GM12878 (cell line): Measurements from ENCODE around the gene SMAD2. TPM values are rescaled to one million over a fixed set of nuclear protein-coding genes. Genes with fewer than 3 reads are reported as not detected.

Source experiments
- ATAC-seq: fragments of 200-7000 bp; cut with Tn5 transposase; 3 replicates; pipeline ENCODE4 v1.9.1; 2020; ENCODE audit warnings: mild to moderate bottlenecking, moderate library complexity
- BruUV-seq: library from RNA; stranded (reverse); fragments of 400-500 nt; replicated peaks from 2 replicates; lab custom pipeline; 2021; lab: Mats Ljungman, UMichigan
- CTCF ChIA-PET: fragments of 300-600 bp; sonication (Branson Sonifier 250); formaldehyde crosslinking; extraction: SDS; loops from one replicate; lab custom pipeline; 2021; ENCODE audit warnings: inconsistent platforms; lab: Yijun Ruan, JAX
- POLR2A ChIA-PET: fragments of 350-600 bp; formaldehyde crosslinking; extraction: SDS; loops from one replicate; lab custom pipeline; 2021; ENCODE audit warnings: inconsistent platforms; lab: Charles Lee
- RAD21 ChIA-PET: fragments of 300-600 bp; sonication (Branson Sonifier 250); formaldehyde crosslinking; loops from one replicate; lab custom pipeline; 2023; ENCODE audit warnings: antibody characterized with exemption; ENCODE audit not compliant: unreplicated experiment; lab: Charles Lee
- SMC1A ChIA-PET: fragments of 300-600 bp; sonication (Branson Sonifier 250); formaldehyde crosslinking; loops from one replicate; lab custom pipeline; 2023; ENCODE audit not compliant: unreplicated experiment, uncharacterized antibody; lab: Charles Lee
- DNase-seq: peaks from one replicate; pipeline ENCODE4 v3.0.0-alpha.2; 2011; ENCODE audit warnings: low read depth, low spot score
- FAIRE-seq: peaks from 3 replicates; lab custom pipeline; 2011; peaks lifted over from hg19 to GRCh38; lab: Jason Lieb, UNC
- H2AFZ ChIP-seq: 2 replicates; pipeline ENCODE4 v1.6.0; 2011; ENCODE audit warnings: low read depth, low read length, control low read depth; ENCODE audit not compliant: control insufficient read depth
- H3K27ac ChIP-seq: 2 replicates; pipeline ENCODE4 v1.5.1; 2011; ENCODE audit warnings: control low read depth; ENCODE audit not compliant: control insufficient read depth, insufficient read depth
- H3K27me3 ChIP-seq, 2 experiments: replicated peaks in 1 of 2; 2 replicates each; pipeline versions ENCODE4 v1.6.0 to v1.6.1; 2011; ENCODE audit warnings: low read length in 1 of 2; ENCODE audit not compliant: control insufficient read depth in 2 of 2, insufficient read depth in 2 of 2
- H3K36me3 ChIP-seq, 2 experiments: 2 replicates each; pipeline ENCODE4 v1.5.1; 2011; ENCODE audit warnings: low read length in 1 of 2; ENCODE audit not compliant: control insufficient read depth in 2 of 2, insufficient read depth in 2 of 2
- H3K4me1 ChIP-seq: 2 replicates; pipeline ENCODE4 v1.6.1; 2011; ENCODE audit warnings: mild to moderate bottlenecking, low read length, moderate library complexity, mixed read lengths; ENCODE audit not compliant: control insufficient read depth, insufficient read depth
- H3K4me2 ChIP-seq: 2 replicates; pipeline ENCODE4 v1.6.0; 2011; ENCODE audit warnings: control low read depth; ENCODE audit not compliant: control insufficient read depth, insufficient read depth
- H3K4me3 ChIP-seq: fragments of 200-600 bp; sonication (generic); 2 replicates; pipeline ENCODE4 v1.5.1; 2016
- H3K79me2 ChIP-seq: 2 replicates; pipeline ENCODE4 v1.6.0; 2011; ENCODE audit warnings: low read length; ENCODE audit not compliant: control insufficient read depth, insufficient read depth
- H3K9ac ChIP-seq: 2 replicates; pipeline ENCODE4 v1.8.0; 2011; ENCODE audit warnings: low read length, control low read depth, mixed read lengths; ENCODE audit not compliant: control insufficient read depth, insufficient read depth
- H3K9me3 ChIP-seq: replicated peaks from 3 replicates; pipeline ENCODE4 v1.5.1; 2011; ENCODE audit warnings: mild to moderate bottlenecking, low read length; ENCODE audit not compliant: control insufficient read depth, insufficient read depth
- H4K20me1 ChIP-seq: 2 replicates; pipeline ENCODE4 v1.6.0; 2011; ENCODE audit not compliant: control insufficient read depth, insufficient read depth
- CBX5 ChIP-seq: sonication (generic); IDR thresholded peaks from 2 replicates; pipeline ENCODE4 v1.6.1; 2016; ENCODE audit warnings: low read depth, moderate library complexity, mild to moderate bottlenecking, inconsistent platforms
- EGR1 ChIP-seq, 2 experiments: IDR thresholded peaks; 1 replicate in 1 of 2; 2 replicates in 1 of 2; pipeline ENCODE4 v1.6.1; 2011 to 2012; ENCODE audit warnings: low read depth in 2 of 2, low read length in 2 of 2, borderline replicate concordance in 1 of 2, mild to moderate bottlenecking in 1 of 2, moderate library complexity in 1 of 2
- ESRRA ChIP-seq: IDR thresholded peaks from 2 replicates; pipeline ENCODE4 v1.6.1; 2012; ENCODE audit warnings: mild to moderate bottlenecking, low read length, improper control_type of control experiment
- IKZF2 ChIP-seq, 2 experiments: fragments of 450-650 bp; IDR thresholded peaks; 2 replicates each; pipeline ENCODE4 v1.6.1; 2017; ENCODE audit warnings: mild to moderate bottlenecking in 2 of 2, moderate library complexity in 2 of 2
- JUND ChIP-seq: IDR thresholded peaks from 2 replicates; pipeline ENCODE4 v1.6.1; 2012; ENCODE audit warnings: low read depth, mild to moderate bottlenecking, low read length, improper control_type of control experiment, moderate library complexity
- LARP7 ChIP-seq: fragments of 450-650 bp; IDR thresholded peaks from 2 replicates; pipeline ENCODE4 v1.6.1; 2017; ENCODE audit warnings: mild to moderate bottlenecking
- NR2F1 ChIP-seq: fragments of 450-650 bp; conservative IDR thresholded peaks from 2 replicates; pipeline ENCODE4 v1.6.1; 2017; ENCODE audit warnings: mild to moderate bottlenecking
- PAX5 ChIP-seq: IDR thresholded peaks from 2 replicates; pipeline ENCODE4 v1.6.1; 2011; ENCODE audit warnings: low read depth, low read length, borderline replicate concordance
- POLR2AphosphoS5 ChIP-seq: IDR thresholded peaks from 2 replicates; pipeline ENCODE4 v1.6.1; 2011; ENCODE audit warnings: mild to moderate bottlenecking, low read length, inconsistent platforms
- POU2F2 ChIP-seq: IDR thresholded peaks from 3 replicates; pipeline ENCODE4 v1.6.1; 2011; ENCODE audit warnings: low read depth, mild to moderate bottlenecking, low read length, borderline replicate concordance
- SIX5 ChIP-seq: IDR thresholded peaks from 2 replicates; pipeline ENCODE4 v1.6.1; 2011; ENCODE audit warnings: mild to moderate bottlenecking, low read depth, low read length, moderate library complexity; ENCODE audit not compliant: severe bottlenecking
- ZZZ3 ChIP-seq: IDR thresholded peaks from 2 replicates; pipeline ENCODE4 v1.6.1; 2011; ENCODE audit warnings: low read depth; ENCODE audit not compliant: control insufficient read depth, insufficient read length
- WGBS: methylation state at CpG from one replicate; pipeline ENCODE4 v1.1.6; 2016; ENCODE audit warnings: low lambda C conversion rate; ENCODE audit not compliant: insufficient replicate concordance, insufficient coverage; ENCODE audit errors: missing lambda C conversion rate; 5-methylcytosine and 5-hydroxymethylcytosine counted together
- in situ Hi-C: fragments of 300-500 bp; cut with MboI; formaldehyde crosslinking; loops from 9 replicates; pipeline ENCODE4 v1.14.3; 2018; ENCODE audit warnings: mixed read lengths
- intact Hi-C: fragments of 100-400 bp; cut with micrococcal nuclease; formaldehyde crosslinking; loops from one replicate; pipeline ENCODE4 v1.14.2; 2022; ENCODE audit not compliant: unreplicated experiment
- polyA plus RNA-seq, 11 experiments: library from polyadenylated mRNA; depleted of rRNA in 4 of 11; unstranded in 6 of 11; stranded (reverse) in 5 of 11; fragments of >200 nt; fragmentation: Nextera tagmentation in 4 of 11; fragmentation: Illumina TruSeq in 1 of 11; extraction: Ambion mirVana in 4 of 11; extraction: Trizol in 1 of 11; gene quantifications; 1 replicate in 1 of 11; 2 replicates in 10 of 11; pipeline versions ENCODE4 v1.2.1 to v1.2.3, GENCODE V29; 2011 to 2016; ENCODE audit warnings: inconsistent platforms in 2 of 11, missing spikeins in 2 of 11, low read depth in 1 of 11
- total RNA-seq, 4 experiments: library from RNA; depleted of rRNA in 3 of 4; stranded (reverse); fragments of >200 nt in 3 of 4; fragmentation: Illumina TruSeq in 1 of 4; extraction: Trizol in 1 of 4; gene quantifications; 2 replicates each; pipeline versions ENCODE4 v1.2.1 to v1.2.3, GENCODE V29; 2013 to 2021
- TF ChIP-seq, protein P1 (sequence below): fragments of 450-650 bp; IDR thresholded peaks from 2 replicates; pipeline ENCODE4 v1.6.1; 2017; ENCODE audit warnings: low read depth, mild to moderate bottlenecking, moderate library complexity
- TF ChIP-seq, protein P2 (sequence below): IDR thresholded peaks from 2 replicates; pipeline ENCODE4 v1.6.1; 2012; ENCODE audit warnings: improper control_type of control experiment, low read depth, low read length; ENCODE audit not compliant: insufficient replicate concordance
- TF ChIP-seq, protein P3 (sequence below): fragments of 450-650 bp; IDR thresholded peaks from 2 replicates; pipeline ENCODE4 v1.6.1; 2016; ENCODE audit warnings: mild to moderate bottlenecking

The SMAD2 gene
- total and polyA plus RNA-seq, 10 of the 15 experiments (the other 5 are each of a cell fraction or from before 2014, with no cell fraction given), result 28.8 to 111 (median 65.8) TPM

DNA sequence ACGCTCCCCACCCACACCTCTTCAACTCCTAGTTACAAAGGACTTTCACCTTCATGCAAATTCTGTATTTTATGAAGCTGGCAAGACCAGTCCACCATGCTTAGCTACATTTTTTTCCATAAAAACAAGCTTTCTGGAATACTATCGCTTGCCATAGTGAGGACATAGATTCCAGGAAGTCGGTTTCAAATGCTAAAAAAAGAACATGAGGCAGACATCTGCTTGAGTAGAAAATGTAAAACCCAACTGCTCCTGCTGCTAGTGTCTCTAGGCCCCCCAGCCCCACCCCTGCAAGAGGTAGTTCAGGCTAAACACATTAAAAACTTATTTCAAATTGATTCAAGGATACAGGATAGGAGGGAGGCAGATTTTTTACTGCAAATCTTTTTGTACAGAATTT, 148.9 kb downstream of the SMAD2 start:
- no peak overlapping the region for H3K9ac ChIP-seq
- TF ChIP-seq, protein P1, sequence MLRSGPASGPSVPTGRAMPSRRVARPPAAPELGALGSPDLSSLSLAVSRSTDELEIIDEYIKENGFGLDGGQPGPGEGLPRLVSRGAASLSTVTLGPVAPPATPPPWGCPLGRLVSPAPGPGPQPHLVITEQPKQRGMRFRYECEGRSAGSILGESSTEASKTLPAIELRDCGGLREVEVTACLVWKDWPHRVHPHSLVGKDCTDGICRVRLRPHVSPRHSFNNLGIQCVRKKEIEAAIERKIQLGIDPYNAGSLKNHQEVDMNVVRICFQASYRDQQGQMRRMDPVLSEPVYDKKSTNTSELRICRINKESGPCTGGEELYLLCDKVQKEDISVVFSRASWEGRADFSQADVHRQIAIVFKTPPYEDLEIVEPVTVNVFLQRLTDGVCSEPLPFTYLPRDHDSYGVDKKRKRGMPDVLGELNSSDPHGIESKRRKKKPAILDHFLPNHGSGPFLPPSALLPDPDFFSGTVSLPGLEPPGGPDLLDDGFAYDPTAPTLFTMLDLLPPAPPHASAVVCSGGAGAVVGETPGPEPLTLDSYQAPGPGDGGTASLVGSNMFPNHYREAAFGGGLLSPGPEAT, result no peak
- TF ChIP-seq ZZZ3 (no peak), POLR2AphosphoS5 (no peak), JUND (no peak), CBX5 (no peak), POU2F2 (no peak), LARP7 (no peak), IKZF2 (IDR thresholded peaks at IDR 0.05) (no peak), PAX5 (no peak), NR2F1 (no peak), SIX5 (no peak), ESRRA (no peak), EGR1 (IDR thresholded peaks at IDR 0.05; ENCODE audit: borderline replicate concordance in 1 of 2, low read depth in 2 of 2, low read length in 2 of 2) (no peak)
- TF ChIP-seq, protein P2, sequence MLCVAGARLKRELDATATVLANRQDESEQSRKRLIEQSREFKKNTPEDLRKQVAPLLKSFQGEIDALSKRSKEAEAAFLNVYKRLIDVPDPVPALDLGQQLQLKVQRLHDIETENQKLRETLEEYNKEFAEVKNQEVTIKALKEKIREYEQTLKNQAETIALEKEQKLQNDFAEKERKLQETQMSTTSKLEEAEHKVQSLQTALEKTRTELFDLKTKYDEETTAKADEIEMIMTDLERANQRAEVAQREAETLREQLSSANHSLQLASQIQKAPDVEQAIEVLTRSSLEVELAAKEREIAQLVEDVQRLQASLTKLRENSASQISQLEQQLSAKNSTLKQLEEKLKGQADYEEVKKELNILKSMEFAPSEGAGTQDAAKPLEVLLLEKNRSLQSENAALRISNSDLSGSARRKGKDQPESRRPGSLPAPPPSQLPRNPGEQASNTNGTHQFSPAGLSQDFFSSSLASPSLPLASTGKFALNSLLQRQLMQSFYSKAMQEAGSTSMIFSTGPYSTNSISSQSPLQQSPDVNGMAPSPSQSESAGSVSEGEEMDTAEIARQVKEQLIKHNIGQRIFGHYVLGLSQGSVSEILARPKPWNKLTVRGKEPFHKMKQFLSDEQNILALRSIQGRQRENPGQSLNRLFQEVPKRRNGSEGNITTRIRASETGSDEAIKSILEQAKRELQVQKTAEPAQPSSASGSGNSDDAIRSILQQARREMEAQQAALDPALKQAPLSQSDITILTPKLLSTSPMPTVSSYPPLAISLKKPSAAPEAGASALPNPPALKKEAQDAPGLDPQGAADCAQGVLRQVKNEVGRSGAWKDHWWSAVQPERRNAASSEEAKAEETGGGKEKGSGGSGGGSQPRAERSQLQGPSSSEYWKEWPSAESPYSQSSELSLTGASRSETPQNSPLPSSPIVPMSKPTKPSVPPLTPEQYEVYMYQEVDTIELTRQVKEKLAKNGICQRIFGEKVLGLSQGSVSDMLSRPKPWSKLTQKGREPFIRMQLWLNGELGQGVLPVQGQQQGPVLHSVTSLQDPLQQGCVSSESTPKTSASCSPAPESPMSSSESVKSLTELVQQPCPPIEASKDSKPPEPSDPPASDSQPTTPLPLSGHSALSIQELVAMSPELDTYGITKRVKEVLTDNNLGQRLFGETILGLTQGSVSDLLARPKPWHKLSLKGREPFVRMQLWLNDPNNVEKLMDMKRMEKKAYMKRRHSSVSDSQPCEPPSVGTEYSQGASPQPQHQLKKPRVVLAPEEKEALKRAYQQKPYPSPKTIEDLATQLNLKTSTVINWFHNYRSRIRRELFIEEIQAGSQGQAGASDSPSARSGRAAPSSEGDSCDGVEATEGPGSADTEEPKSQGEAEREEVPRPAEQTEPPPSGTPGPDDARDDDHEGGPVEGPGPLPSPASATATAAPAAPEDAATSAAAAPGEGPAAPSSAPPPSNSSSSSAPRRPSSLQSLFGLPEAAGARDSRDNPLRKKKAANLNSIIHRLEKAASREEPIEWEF, result no peak
- TF ChIP-seq, protein P3, sequence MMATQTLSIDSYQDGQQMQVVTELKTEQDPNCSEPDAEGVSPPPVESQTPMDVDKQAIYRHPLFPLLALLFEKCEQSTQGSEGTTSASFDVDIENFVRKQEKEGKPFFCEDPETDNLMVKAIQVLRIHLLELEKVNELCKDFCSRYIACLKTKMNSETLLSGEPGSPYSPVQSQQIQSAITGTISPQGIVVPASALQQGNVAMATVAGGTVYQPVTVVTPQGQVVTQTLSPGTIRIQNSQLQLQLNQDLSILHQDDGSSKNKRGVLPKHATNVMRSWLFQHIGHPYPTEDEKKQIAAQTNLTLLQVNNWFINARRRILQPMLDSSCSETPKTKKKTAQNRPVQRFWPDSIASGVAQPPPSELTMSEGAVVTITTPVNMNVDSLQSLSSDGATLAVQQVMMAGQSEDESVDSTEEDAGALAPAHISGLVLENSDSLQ, result no peak
- H3K4me3 ChIP-seq, result no peak overlapping the region
- no peaks in the 10 kb centered on the region for H4K20me1 ChIP-seq
- BruUV-seq, result no TSS peak
- H2AFZ ChIP-seq, result no peak overlapping the region
- H3K27ac ChIP-seq, result no peak overlapping the region
- intact Hi-C loops (no loop called here), in situ Hi-C loops (no loop called here)
- no peaks in the 10 kb centered on the region for H3K79me2 ChIP-seq
- no peaks in the 10 kb centered on the region for H3K36me3 ChIP-seq
- RAD21 ChIA-PET, result no interaction called here
- CTCF ChIA-PET, result interaction anchor here (1.4 to 1.6 kb wide), 3 partner anchors 10 to 249 kb away, joined by 3 to 5 read pairs (median 3); no protein-coding TSS in a partner anchor
- SMC1A ChIA-PET, result no interaction called here
- H3K4me2 ChIP-seq, result no peak overlapping the region
- no peak for ATAC-seq
- POLR2A ChIA-PET, result no interaction called here
- H3K4me1 ChIP-seq, result no peaks in the 10 kb centered on the region
- no peak for DNase-seq
- FAIRE-seq, result no peak
- 62% methylated on average over 3 of the region's 3 CpGs for WGBS
- H3K9me3 ChIP-seq, result no peaks in the 10 kb centered on the region; the same call in 2 of the 3 replicates
- H3K27me3 ChIP-seq, result no peaks in the 10 kb centered on the region
